ENCODE data around the gene PDGFRB.

- TF ChIP-seq, protein P1, sequence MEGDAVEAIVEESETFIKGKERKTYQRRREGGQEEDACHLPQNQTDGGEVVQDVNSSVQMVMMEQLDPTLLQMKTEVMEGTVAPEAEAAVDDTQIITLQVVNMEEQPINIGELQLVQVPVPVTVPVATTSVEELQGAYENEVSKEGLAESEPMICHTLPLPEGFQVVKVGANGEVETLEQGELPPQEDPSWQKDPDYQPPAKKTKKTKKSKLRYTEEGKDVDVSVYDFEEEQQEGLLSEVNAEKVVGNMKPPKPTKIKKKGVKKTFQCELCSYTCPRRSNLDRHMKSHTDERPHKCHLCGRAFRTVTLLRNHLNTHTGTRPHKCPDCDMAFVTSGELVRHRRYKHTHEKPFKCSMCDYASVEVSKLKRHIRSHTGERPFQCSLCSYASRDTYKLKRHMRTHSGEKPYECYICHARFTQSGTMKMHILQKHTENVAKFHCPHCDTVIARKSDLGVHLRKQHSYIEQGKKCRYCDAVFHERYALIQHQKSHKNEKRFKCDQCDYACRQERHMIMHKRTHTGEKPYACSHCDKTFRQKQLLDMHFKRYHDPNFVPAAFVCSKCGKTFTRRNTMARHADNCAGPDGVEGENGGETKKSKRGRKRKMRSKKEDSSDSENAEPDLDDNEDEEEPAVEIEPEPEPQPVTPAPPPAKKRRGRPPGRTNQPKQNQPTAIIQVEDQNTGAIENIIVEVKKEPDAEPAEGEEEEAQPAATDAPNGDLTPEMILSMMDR (optimal IDR thresholded peaks at IDR 0.05 in 1 of 3, IDR thresholded peaks at IDR 0.05 in 1 of 3, conservative IDR thresholded peaks at IDR 0.05 in 1 of 3; ENCODE audit: extremely low read depth in 1 of 3, insufficient read depth in 2 of 3, low read length in 3 of 3) = no peak
- no peak for TF ChIP-seq EZH2 (IDR thresholded peaks at IDR 0.05; ENCODE audit: low read length)
Measured at GRCh38 chr5:150075233-150075632, 80.4 kb downstream of the PDGFRB start.
